ENCODE results near the gene CNPY1. TPM values are rescaled to one million over a fixed set of nuclear protein-coding genes. Genes with fewer than 3 reads are reported as not detected.

CNPY1 gene
- polyA plus RNA-seq, 2 of the 4 experiments (the other 2 are of a cell fraction) = not detected

- Histone ChIP-seq H3K9me3 (no peaks in the 10 kb centered on the region), H3K27ac (no peak overlapping the region), H3K4me3 (no peak overlapping the region), H3K4me2 (no peak overlapping the region), H3K4me1 (no peaks in the 10 kb centered on the region)
- ChIA-PET POLR2A (no interaction called here), CTCF (interaction anchor here (0.9 to 1.3 kb wide), 3 partner anchors 9 to 108 kb away, joined by 3 to 4 read pairs (median 4); no protein-coding TSS in a partner anchor)
- DNase-seq (ENCODE audit: low read depth in 1 of 2, low spot score in 1 of 2) = no peak
- 62% methylated on average over 3 of the region's 3 CpGs for WGBS (ENCODE audit: missing lambda C conversion rate)
- TF ChIP-seq ELK1 (IDR thresholded peaks at IDR 0.05; ENCODE audit: low read depth, low read length) = no peak
- TF ChIP-seq TFCP2L1 (CRISPR knock-in tag; IDR thresholded peaks at IDR 0.05) = no peak
- no peak for TF ChIP-seq HEYL (CRISPR knock-in tag; IDR thresholded peaks at IDR 0.05)
- TF ChIP-seq ZFP36 (IDR thresholded peaks at IDR 0.05; ENCODE audit: borderline replicate concordance, partially characterized antibody) = no peak
- TF ChIP-seq BCL3 (IDR thresholded peaks at IDR 0.05) = no peak
- no peak for TF ChIP-seq RNF2 (IDR thresholded peaks at IDR 0.05; ENCODE audit: borderline replicate concordance, low read depth)
- TF ChIP-seq USF2 (IDR thresholded peaks at IDR 0.05) = no peak
- no peak for TF ChIP-seq CHD4 (IDR thresholded peaks at IDR 0.05; ENCODE audit: borderline replicate concordance)
- TF ChIP-seq EP300 (IDR thresholded peaks at IDR 0.05) = no peak
- no peak for TF ChIP-seq NR3C1 (IDR thresholded peaks at IDR 0.05)
- no peak for TF ChIP-seq EHMT2 (IDR thresholded peaks at IDR 0.05; ENCODE audit: low read depth)
- TF ChIP-seq CBX2 (IDR thresholded peaks at IDR 0.05; ENCODE audit: borderline replicate concordance, low read depth) = no peak
- no peak for TF ChIP-seq POLR2A (IDR thresholded peaks at IDR 0.05; ENCODE audit: low read length)
- TF ChIP-seq GATA3 (IDR thresholded peaks at IDR 0.05; ENCODE audit: borderline replicate concordance) = no peak
- TF ChIP-seq KDM5A (IDR thresholded peaks at IDR 0.05) = no peak
- no peak for TF ChIP-seq PHF8 (IDR thresholded peaks at IDR 0.05; ENCODE audit: borderline replicate concordance, low read depth)
- no peak for ATAC-seq
- FAIRE-seq = no peak
Measured at GRCh38 chr7:155553871-155554270, 7.5 kb upstream of the CNPY1 start.

- DNase-seq (ENCODE audit: low read depth in 1 of 2, low spot score in 1 of 2) (no peak), ATAC-seq (no peak), FAIRE-seq (no peak)
- CTCF ChIA-PET = no interaction called here
- H3K4me2 ChIP-seq = no peak overlapping the region
- no peak overlapping the region for H3K4me3 ChIP-seq
- no peaks in the 10 kb centered on the region for H3K9me3 ChIP-seq
- no peaks in the 10 kb centered on the region for H3K4me1 ChIP-seq
- POLR2A ChIA-PET = no interaction called here
- WGBS (ENCODE audit: missing lambda C conversion rate) = 69% methylated on average over 15 of the region's 15 CpGs
- no peak overlapping the region for H3K27ac ChIP-seq
- TF ChIP-seq POLR2A (IDR thresholded peaks at IDR 0.05; ENCODE audit: low read length) (no peak), RAD21 (conservative IDR thresholded peaks at IDR 0.05 in 1 of 2, IDR thresholded peaks at IDR 0.05 in 1 of 2) (no peak), HDAC2 (IDR thresholded peaks at IDR 0.05) (no peak), RNF2 (IDR thresholded peaks at IDR 0.05; ENCODE audit: borderline replicate concordance, low read depth) (no peak), ESRRA (IDR thresholded peaks at IDR 0.05; ENCODE audit: borderline replicate concordance, low read length) (no peak), SREBF2 (IDR thresholded peaks at IDR 0.05) (no peak), KDM5A (IDR thresholded peaks at IDR 0.05) (no peak), HOXB5 (CRISPR knock-in tag; IDR thresholded peaks at IDR 0.05) (no peak), RCOR1 (IDR thresholded peaks at IDR 0.05; ENCODE audit: low read depth, low read length) (no peak), CHD4 (IDR thresholded peaks at IDR 0.05; ENCODE audit: borderline replicate concordance) (no peak), USF2 (IDR thresholded peaks at IDR 0.05) (no peak), FOSL2 (IDR thresholded peaks at IDR 0.05) (no peak), FOSL2 (CRISPR knock-in tag; IDR thresholded peaks at IDR 0.05) (no peak)
Measured at GRCh38 chr7:155551785-155552611, 5.6 kb upstream of the CNPY1 start.
